Lower leg skin (tissue), 3 donors: ENCODE results near the gene RCCD1.

Experiments used
- POLR2A ChIP-seq, 2 donors: fragments of 450-650 bp; IDR thresholded peaks; one replicate each; pipeline ENCODE4 v1.6.1; 2016 to 2017; ENCODE audit warnings: antibody characterized with exemption in 2 of 2, mild to moderate bottlenecking in 1 of 2, moderate library complexity in 1 of 2
- TF ChIP-seq, protein P1 (sequence below), 3 donors: fragments of 450-650 bp; IDR thresholded peaks; one replicate each; pipeline ENCODE4 v1.5.1; 2016; ENCODE audit warnings: antibody characterized with exemption in 3 of 3, mild to moderate bottlenecking in 3 of 3, moderate library complexity in 2 of 3

DNA sequence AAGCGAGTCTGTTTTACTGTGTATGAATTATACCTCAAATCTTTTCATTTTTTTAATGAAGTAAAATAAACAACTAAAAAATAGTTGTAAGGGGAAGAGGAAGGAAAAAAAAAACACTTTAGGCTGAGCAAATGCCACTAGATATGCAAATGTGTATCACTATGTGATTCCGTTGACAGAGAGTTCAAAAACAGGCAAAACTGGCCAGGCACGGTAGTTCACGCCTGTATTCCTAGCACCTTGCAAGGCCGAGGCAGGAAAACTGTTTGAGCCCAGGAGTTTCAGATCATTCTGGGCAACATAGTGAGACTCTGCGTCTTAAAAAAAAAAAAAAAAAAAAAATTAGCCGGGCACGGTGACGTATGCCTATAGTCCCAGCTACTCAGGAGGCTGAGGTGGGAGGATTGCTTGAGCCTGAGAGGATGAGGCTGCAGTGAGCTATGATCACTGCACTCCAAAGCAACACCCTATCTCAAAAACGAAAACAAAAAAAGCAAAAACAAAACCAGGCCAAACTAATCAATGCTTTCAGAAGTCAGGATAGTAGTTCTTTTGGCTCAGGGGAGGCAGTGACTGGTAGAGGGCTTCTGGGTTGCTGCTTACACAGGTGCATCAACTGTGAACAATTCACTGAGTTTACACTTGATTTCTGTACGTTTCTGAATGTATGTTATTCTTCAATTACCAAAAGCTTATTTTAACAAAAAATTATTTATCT is 32.3 kb downstream of the RCCD1 start:
- TF ChIP-seq, protein P1, sequence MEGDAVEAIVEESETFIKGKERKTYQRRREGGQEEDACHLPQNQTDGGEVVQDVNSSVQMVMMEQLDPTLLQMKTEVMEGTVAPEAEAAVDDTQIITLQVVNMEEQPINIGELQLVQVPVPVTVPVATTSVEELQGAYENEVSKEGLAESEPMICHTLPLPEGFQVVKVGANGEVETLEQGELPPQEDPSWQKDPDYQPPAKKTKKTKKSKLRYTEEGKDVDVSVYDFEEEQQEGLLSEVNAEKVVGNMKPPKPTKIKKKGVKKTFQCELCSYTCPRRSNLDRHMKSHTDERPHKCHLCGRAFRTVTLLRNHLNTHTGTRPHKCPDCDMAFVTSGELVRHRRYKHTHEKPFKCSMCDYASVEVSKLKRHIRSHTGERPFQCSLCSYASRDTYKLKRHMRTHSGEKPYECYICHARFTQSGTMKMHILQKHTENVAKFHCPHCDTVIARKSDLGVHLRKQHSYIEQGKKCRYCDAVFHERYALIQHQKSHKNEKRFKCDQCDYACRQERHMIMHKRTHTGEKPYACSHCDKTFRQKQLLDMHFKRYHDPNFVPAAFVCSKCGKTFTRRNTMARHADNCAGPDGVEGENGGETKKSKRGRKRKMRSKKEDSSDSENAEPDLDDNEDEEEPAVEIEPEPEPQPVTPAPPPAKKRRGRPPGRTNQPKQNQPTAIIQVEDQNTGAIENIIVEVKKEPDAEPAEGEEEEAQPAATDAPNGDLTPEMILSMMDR (IDR thresholded peaks at IDR 0.05): no peak
- TF ChIP-seq POLR2A (IDR thresholded peaks at IDR 0.05): no peak
